Coronary artery (tissue), 2 donors: Measurements from ENCODE around the gene ELOVL5.

ENCODE experiments used
- DNase-seq: peaks from one replicate; pipeline ENCODE4 v3.0.0-alpha.2; 2017; ENCODE audit warnings: low spot score
- H3K27ac ChIP-seq, 2 donors: fragments of 200-600 bp; sonication (generic); one replicate each; pipeline ENCODE4 v1.5.1; 2016 to 2019
- H3K4me3 ChIP-seq: fragments of 200-600 bp; sonication (generic); 2 replicates; pipeline ENCODE4 v1.5.1; 2016; ENCODE audit warnings: mild to moderate bottlenecking, moderate library complexity
- TF ChIP-seq, protein P1 (sequence below): fragments of 200-600 bp; sonication (generic); IDR thresholded peaks from one replicate; pipeline ENCODE4 v1.5.1; 2019; ENCODE audit warnings: antibody characterized with exemption

Gene ELOVL5

DNA sequence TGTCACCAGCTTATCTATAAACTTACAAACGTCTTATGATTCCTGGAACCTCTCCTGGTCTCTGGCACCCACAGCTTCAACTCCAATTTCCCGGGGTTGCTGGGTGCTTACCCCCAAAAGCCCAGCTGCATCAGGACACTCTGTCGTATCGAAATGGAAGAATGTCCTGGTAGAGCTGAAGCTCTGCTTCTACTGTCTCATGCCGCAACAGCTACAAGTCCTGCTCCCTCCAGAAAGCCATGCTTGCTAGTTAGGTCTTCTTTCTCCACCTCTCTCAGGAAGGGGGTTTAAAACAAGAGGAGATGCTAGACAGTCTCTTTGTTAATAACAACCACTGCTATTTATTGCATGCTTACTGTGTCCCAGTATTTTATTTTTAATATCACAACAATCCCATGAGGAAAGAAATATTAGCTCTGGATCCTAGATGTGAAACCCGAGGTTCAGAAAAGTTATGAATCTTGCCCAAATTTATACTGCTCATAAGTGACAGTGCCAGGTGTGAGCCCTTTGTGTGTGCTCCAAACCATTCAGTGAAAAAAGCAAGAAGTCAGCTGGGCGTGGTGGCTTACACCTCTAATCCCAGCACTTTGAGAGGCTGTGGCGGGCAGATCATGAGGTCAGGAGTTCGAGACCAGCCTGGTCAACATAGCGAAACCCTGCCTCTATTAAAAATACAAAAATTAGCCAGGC lies 117.8 kb downstream of the ELOVL5 start:
- no peak overlapping the region for H3K4me3 ChIP-seq
- TF ChIP-seq, protein P1, sequence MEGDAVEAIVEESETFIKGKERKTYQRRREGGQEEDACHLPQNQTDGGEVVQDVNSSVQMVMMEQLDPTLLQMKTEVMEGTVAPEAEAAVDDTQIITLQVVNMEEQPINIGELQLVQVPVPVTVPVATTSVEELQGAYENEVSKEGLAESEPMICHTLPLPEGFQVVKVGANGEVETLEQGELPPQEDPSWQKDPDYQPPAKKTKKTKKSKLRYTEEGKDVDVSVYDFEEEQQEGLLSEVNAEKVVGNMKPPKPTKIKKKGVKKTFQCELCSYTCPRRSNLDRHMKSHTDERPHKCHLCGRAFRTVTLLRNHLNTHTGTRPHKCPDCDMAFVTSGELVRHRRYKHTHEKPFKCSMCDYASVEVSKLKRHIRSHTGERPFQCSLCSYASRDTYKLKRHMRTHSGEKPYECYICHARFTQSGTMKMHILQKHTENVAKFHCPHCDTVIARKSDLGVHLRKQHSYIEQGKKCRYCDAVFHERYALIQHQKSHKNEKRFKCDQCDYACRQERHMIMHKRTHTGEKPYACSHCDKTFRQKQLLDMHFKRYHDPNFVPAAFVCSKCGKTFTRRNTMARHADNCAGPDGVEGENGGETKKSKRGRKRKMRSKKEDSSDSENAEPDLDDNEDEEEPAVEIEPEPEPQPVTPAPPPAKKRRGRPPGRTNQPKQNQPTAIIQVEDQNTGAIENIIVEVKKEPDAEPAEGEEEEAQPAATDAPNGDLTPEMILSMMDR, result no peak
- no peak overlapping the region for H3K27ac ChIP-seq
- DNase-seq, result no peak

DNA sequence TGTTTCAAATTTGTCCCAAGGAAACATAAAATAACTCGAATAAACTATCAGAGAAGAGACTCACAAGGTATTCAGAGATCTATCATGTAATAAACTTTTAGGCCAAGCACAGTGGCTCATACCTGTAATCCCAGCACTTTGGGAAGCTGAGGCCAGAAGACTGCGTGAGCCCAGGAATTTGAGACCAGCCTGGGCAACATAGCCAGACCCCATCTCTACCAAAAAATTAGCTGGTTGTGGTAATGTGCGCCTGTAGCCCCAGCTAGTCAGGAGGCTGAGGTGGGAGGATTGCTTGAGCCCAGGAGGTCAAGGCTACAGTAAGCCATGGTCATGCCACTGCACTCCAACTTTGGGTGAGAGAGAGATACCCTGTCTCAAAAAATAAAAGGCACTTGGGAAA lies 120.9 kb downstream of the ELOVL5 start:
- Histone ChIP-seq H3K27ac (no peak overlapping the region), H3K4me3 (no peak overlapping the region)
- TF ChIP-seq, protein P1, result no peak
- no peak for DNase-seq

DNA sequence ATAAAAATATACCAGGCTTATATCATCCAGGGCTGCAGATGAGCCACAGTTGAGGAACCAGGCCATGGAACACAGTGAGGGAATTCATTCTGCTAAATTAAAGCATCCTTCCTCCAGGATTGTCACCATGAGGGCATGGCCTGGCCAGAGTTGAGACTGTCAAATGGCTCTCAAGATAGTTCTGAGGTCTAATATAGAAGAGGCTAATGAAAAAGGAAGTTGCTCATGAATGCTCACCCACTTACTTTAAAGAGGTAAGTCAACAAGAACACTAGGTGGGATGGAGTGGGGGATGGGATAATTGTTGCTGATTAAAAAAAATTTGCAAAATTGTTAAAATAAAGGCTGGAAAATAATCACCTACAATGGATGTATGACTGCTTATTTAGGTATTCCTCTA lies 128.1 kb downstream of the ELOVL5 start:
- Histone ChIP-seq H3K4me3 (no peak overlapping the region), H3K27ac (no peak overlapping the region)
- no peak for DNase-seq
- TF ChIP-seq, protein P1, result no peak
